ENCODE measurements around the gene SLC1A7.

The SLC1A7 gene

GRCh38 chr1:53153752-53154151 is 11.3 kb upstream of the SLC1A7 start:
- no peak overlapping the region for H3K4me3 ChIP-seq (replicated peaks in 1 of 2; ENCODE audit: low read depth in 2 of 2, low read length in 2 of 2)
- no peak for TF ChIP-seq CTCF (IDR thresholded peaks at IDR 0.05; ENCODE audit: low read depth, low read length)
- peak in 1 of 2 donors; percentile 53 for DNase-seq (ENCODE audit: low read depth in 2 of 2)

- H3K4me3 ChIP-seq (replicated peaks in 1 of 2; ENCODE audit: low read depth in 2 of 2, low read length in 2 of 2): no peak overlapping the region
- TF ChIP-seq CTCF (IDR thresholded peaks at IDR 0.05; ENCODE audit: low read depth, low read length): no peak
- peak in 1 of 2 donors; percentile 68 for DNase-seq (ENCODE audit: low read depth in 2 of 2)
Measured at GRCh38 chr1:53148123-53148522, 5.7 kb upstream of the SLC1A7 start.

DNA sequence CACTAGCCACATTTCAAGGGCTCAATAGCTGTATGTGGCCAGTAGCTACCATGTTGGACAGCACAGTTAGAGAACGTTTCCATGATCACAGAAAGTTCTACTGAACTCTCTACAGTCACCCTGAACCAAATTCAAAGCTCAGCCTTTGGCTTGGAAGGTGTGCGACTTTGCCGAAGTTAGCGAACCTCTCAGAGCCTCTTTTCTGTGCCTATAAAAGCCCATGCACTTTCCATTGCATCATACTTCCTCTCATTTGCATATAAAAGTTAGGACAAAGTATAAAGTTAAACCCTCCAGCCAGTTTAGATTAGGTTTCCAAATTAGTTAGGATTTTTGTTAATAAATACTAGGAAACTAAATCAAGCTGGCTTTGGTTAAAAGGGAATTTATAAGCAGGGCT is 4.7 kb upstream of the SLC1A7 start:
- H3K4me3 ChIP-seq (replicated peaks in 1 of 2; ENCODE audit: low read depth in 2 of 2, low read length in 2 of 2): no peak overlapping the region
- no peak for TF ChIP-seq CTCF (IDR thresholded peaks at IDR 0.05; ENCODE audit: low read depth, low read length)
- DNase-seq (ENCODE audit: low read depth in 2 of 2): peak in 1 of 2 donors; percentile 16

DNA sequence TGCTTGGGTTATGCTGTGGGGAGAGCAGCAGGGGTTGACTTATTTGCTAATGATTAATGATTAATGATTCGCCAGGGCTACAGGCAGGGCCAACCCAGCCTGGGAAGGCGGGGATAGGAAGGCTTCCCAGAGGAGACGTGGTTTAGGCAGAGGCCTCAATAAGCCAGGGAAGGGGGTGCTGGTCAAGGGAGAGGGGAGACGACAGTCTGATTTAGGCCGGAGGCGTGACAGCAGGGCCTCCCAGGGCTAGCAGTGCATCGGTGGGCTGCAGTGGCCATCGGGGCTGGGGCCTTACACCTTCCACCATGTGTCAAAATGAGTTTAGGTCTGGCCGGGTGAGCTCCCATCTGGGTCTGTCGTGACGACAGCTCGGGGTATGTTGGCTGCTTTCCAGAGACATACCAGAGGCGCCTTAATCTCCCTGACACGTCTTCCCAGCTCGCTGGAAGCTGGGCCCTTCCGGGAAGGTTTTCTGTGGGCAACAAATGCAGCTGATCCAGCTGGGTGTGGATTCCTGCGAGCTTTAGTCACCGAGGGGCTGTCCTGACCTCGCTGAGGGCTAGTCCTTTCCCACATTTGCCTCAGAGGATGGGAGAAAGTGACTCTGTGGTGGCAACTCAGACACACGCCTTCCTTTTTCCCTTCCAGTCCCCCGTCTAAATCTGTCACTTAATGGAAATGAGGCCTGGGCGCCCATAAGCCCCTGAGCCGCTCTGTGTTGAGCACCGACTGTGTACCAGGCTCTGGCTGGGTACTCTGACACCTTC is 3.7 kb upstream of the SLC1A7 start:
- H3K4me3 ChIP-seq (replicated peaks in 1 of 2; ENCODE audit: low read depth in 2 of 2, low read length in 2 of 2): no peak overlapping the region
- TF ChIP-seq CTCF (IDR thresholded peaks at IDR 0.05; ENCODE audit: low read depth, low read length): no peak
- DNase-seq (ENCODE audit: low read depth in 2 of 2): peak; percentile 99

GRCh38 chr1:53145619-53145941 is 3.1 kb upstream of the SLC1A7 start:
- DNase-seq (ENCODE audit: low read depth in 2 of 2): no peak
- no peak for TF ChIP-seq CTCF (IDR thresholded peaks at IDR 0.05; ENCODE audit: low read depth, low read length)
- H3K4me3 ChIP-seq (replicated peaks in 1 of 2; ENCODE audit: low read depth in 2 of 2, low read length in 2 of 2): no peak overlapping the region

- DNase-seq (ENCODE audit: low read depth in 2 of 2): no peak
- H3K4me3 ChIP-seq (replicated peaks in 1 of 2; ENCODE audit: low read depth in 2 of 2, low read length in 2 of 2): no peak overlapping the region
- no peak for TF ChIP-seq CTCF (IDR thresholded peaks at IDR 0.05; ENCODE audit: low read depth, low read length)
Measured at GRCh38 chr1:53145051-53145600, 2.7 kb upstream of the SLC1A7 start.
